Astrocyte of the cerebellum (primary cell): ENCODE measurements around the gene HAVCR1.
"Not testable (repeated sequence)": the region's sequence is repeated elsewhere in the genome, so short reads cannot be mapped to it uniquely, and the experiment has no call there.

Source experiments
- DNase-seq: peaks from one replicate; pipeline ENCODE4 v3.0.0-alpha.2; 2011; ENCODE audit warnings: low read depth
- H3K4me3 ChIP-seq: 2 replicates; pipeline ENCODE4 v1.5.1; 2011; ENCODE audit warnings: mild to moderate bottlenecking, low read depth, low read length, moderate library complexity
- CTCF ChIP-seq: IDR thresholded peaks from 2 replicates; pipeline ENCODE4 v1.5.1; 2012; ENCODE audit warnings: low read length, low read depth, moderate library complexity, mild to moderate bottlenecking; ENCODE audit errors: missing control alignments
- in situ Hi-C: cut with HindIII; loops from 2 replicates; pipeline ENCODE4 v1.10.0; 2017; ENCODE audit warnings: low sequenced_read_pairs

Gene HAVCR1

GRCh38 chr5:157038568-157039187, 20.2 kb downstream of the HAVCR1 start:
- in situ Hi-C loops: no loop called here
- H3K4me3 ChIP-seq: no peak overlapping the region
- no peak for DNase-seq
- TF ChIP-seq CTCF: no peak

- DNase-seq, in situ Hi-C loops, H3K4me3 ChIP-seq: not testable (repeated sequence)
Observed at GRCh38 chr5:157034106-157035072, 24.5 kb downstream of the HAVCR1 start.

GRCh38 chr5:157033071-157033583, 25.8 kb downstream of the HAVCR1 start:
- TF ChIP-seq CTCF: no peak
- no peak overlapping the region for H3K4me3 ChIP-seq
- in situ Hi-C loops: no loop called here
- DNase-seq: no peak

- in situ Hi-C loops: no loop called here
- H3K4me3 ChIP-seq: no peak overlapping the region
- no peak for DNase-seq
- no peak for TF ChIP-seq CTCF
Observed at GRCh38 chr5:157030692-157031091, 28.2 kb downstream of the HAVCR1 start.

GRCh38 chr5:157029457-157029856, 29.5 kb downstream of the HAVCR1 start:
- no peak for DNase-seq
- TF ChIP-seq CTCF: no peak
- no peak overlapping the region for H3K4me3 ChIP-seq
- in situ Hi-C loops: no loop called here

GRCh38 chr5:157027663-157028062, 31.3 kb downstream of the HAVCR1 start:
- DNase-seq, H3K4me3 ChIP-seq, in situ Hi-C loops: not testable (repeated sequence)

- peak; percentile 44 for TF ChIP-seq CTCF
- H3K4me3 ChIP-seq: no peak overlapping the region
- no peak for DNase-seq
- in situ Hi-C loops: no loop called here
Observed at GRCh38 chr5:157026789-157027424, 32.0 kb downstream of the HAVCR1 start.
